GM23338 (cell line): ENCODE measurements around the gene TMEM33. TPM values are rescaled to one million over a fixed set of nuclear protein-coding genes. Genes with fewer than 3 reads are reported as not detected.

Experiments used
- ATAC-seq: fragments of 200-7000 bp; cut with Tn5 transposase; 3 replicates; pipeline ENCODE4 v1.9.1; 2020
- DNase-seq: peaks from one replicate; pipeline ENCODE4 v3.0.0-alpha.2; 2015; ENCODE audit warnings: low spot score
- H2AFZ ChIP-seq: fragments of 200-600 bp; sonication (generic); 2 replicates; pipeline ENCODE4 v1.8.0; 2016; ENCODE audit warnings: antibody characterized with exemption, mild to moderate bottlenecking, moderate library complexity
- H3F3A ChIP-seq: fragments of 200-600 bp; sonication (generic); replicated peaks from 2 replicates; pipeline ENCODE4 v1.8.0; 2017; ENCODE audit warnings: antibody characterized with exemption, mixed run types, low read depth
- H3K27ac ChIP-seq: fragments of 200-600 bp; sonication (generic); 2 replicates; pipeline ENCODE4 v1.6.1; 2016; ENCODE audit warnings: low read depth
- H3K27me3 ChIP-seq: fragments of 200-600 bp; sonication (generic); 2 replicates; pipeline ENCODE4 v1.8.0; 2016; ENCODE audit warnings: mild to moderate bottlenecking, mixed run types, moderate library complexity; ENCODE audit not compliant: insufficient read depth
- H3K36me3 ChIP-seq: fragments of 200-600 bp; sonication (generic); 2 replicates; pipeline ENCODE4 v1.8.0; 2016; ENCODE audit warnings: mild to moderate bottlenecking; ENCODE audit not compliant: insufficient read depth
- H3K4me1 ChIP-seq: fragments of 200-600 bp; sonication (generic); 2 replicates; pipeline ENCODE4 v1.8.0; 2016; ENCODE audit warnings: mild to moderate bottlenecking, moderate library complexity; ENCODE audit not compliant: insufficient read depth
- H3K4me2 ChIP-seq: fragments of 200-600 bp; sonication (generic); 2 replicates; pipeline ENCODE4 v1.7.1; 2017; ENCODE audit warnings: mixed run types
- H3K4me3 ChIP-seq: fragments of 200-600 bp; sonication (generic); 2 replicates; pipeline ENCODE4 v1.6.1; 2016; ENCODE audit warnings: mixed run types
- H3K79me2 ChIP-seq: fragments of 200-600 bp; sonication (generic); replicated peaks from 2 replicates; pipeline ENCODE4 v1.8.0; 2017; ENCODE audit warnings: mild to moderate bottlenecking; ENCODE audit not compliant: insufficient read depth
- H3K9me2 ChIP-seq: fragments of 200-600 bp; sonication (generic); 2 replicates; pipeline ENCODE4 v1.8.0; 2017; ENCODE audit not compliant: insufficient read depth
- H4K20me1 ChIP-seq: fragments of 200-600 bp; sonication (generic); replicated peaks from 2 replicates; pipeline ENCODE4 v1.8.0; 2017; ENCODE audit warnings: mild to moderate bottlenecking; ENCODE audit not compliant: insufficient read depth
- H3K27ac Mint-ChIP-seq: 2 replicates; pipeline ENCODE4 v1.8.0; 2020; ENCODE audit warnings: inconsistent platforms, mild to moderate bottlenecking, moderate library complexity, mixed read lengths
- H3K27me3 Mint-ChIP-seq: 3 replicates; pipeline ENCODE4 v1.8.0; 2022; ENCODE audit warnings: low read depth, mild to moderate bottlenecking, moderate library complexity, mixed read lengths, inconsistent platforms; ENCODE audit not compliant: insufficient read depth, poor library complexity
- H3K36me3 Mint-ChIP-seq: 3 replicates; pipeline ENCODE4 v1.8.0; 2021; ENCODE audit warnings: low read depth, mild to moderate bottlenecking, inconsistent platforms, moderate library complexity, mixed read lengths
- H3K4me1 Mint-ChIP-seq: 3 replicates; pipeline ENCODE4 v1.8.0; 2020; ENCODE audit warnings: mild to moderate bottlenecking, inconsistent platforms, mixed read lengths
- H3K4me3 Mint-ChIP-seq: 3 replicates; pipeline ENCODE4 v1.8.0; 2021; ENCODE audit warnings: moderate library complexity, mild to moderate bottlenecking, inconsistent platforms, mixed read lengths
- H3K9me3 Mint-ChIP-seq: 3 replicates; pipeline ENCODE4 v1.8.0; 2020; ENCODE audit warnings: moderate library complexity, mild to moderate bottlenecking, inconsistent platforms, mixed read lengths
- CREB1 ChIP-seq: fragments of 250-450 bp; sonication (Bioruptor Pico); IDR thresholded peaks from 2 replicates; pipeline ENCODE4 v1.5.0; 2020; ENCODE audit warnings: low read depth, mild to moderate bottlenecking, moderate library complexity
- CTCF ChIP-seq, 2 experiments: fragments of 200-600 bp in 1 of 2; sonication (generic) in 1 of 2; conservative IDR thresholded peaks; 2 replicates each; pipeline versions ENCODE4 v1.5.1 to v1.6.1; 2016 to 2017; ENCODE audit warnings: antibody characterized with exemption in 2 of 2, low read depth in 2 of 2, mild to moderate bottlenecking in 2 of 2, moderate library complexity in 1 of 2
- ETS1 ChIP-seq: IDR thresholded peaks from 2 replicates; pipeline ENCODE4 v1.6.1; 2016; ENCODE audit warnings: antibody characterized with exemption
- EZH2 ChIP-seq: fragments of 200-600 bp; sonication (generic); IDR thresholded peaks from one replicate; pipeline ENCODE4 v1.8.0; 2017; ENCODE audit warnings: antibody characterized with exemption, mild to moderate bottlenecking, low read depth; ENCODE audit not compliant: unreplicated experiment
- JUNB ChIP-seq: IDR thresholded peaks from one replicate; pipeline ENCODE4 v1.6.1; 2016; ENCODE audit warnings: antibody characterized with exemption; ENCODE audit not compliant: unreplicated experiment
- NANOG ChIP-seq: IDR thresholded peaks from 2 replicates; pipeline ENCODE4 v1.6.1; 2016; ENCODE audit warnings: antibody characterized with exemption, borderline replicate concordance
- POLR2AphosphoS5 ChIP-seq: IDR thresholded peaks from 2 replicates; pipeline ENCODE4 v1.6.1; 2016; ENCODE audit warnings: antibody characterized with exemption, low read depth
- REST ChIP-seq: IDR thresholded peaks from one replicate; pipeline ENCODE4 v1.6.1; 2018; ENCODE audit warnings: antibody characterized with exemption; ENCODE audit not compliant: unreplicated experiment
- STAT1 ChIP-seq: IDR thresholded peaks from one replicate; pipeline ENCODE4 v1.6.1; 2016; ENCODE audit warnings: antibody characterized with exemption; ENCODE audit not compliant: unreplicated experiment
- ZNF114 ChIP-seq: fragments of 250-450 bp; sonication (Bioruptor Pico); IDR thresholded peaks from 2 replicates; pipeline ENCODE4 v1.5.0; 2020; ENCODE audit warnings: mild to moderate bottlenecking, moderate library complexity
- ZNF331 ChIP-seq: fragments of 250-450 bp; sonication (Bioruptor Pico); IDR thresholded peaks from 2 replicates; pipeline ENCODE4 v1.5.0; 2020; ENCODE audit warnings: low read depth, mild to moderate bottlenecking, moderate library complexity
- polyA plus RNA-seq: library from polyadenylated mRNA; unstranded; fragments of >200 nt; fragmentation: Nextera tagmentation; extraction: Ambion mirVana; gene quantifications from 2 replicates; pipeline ENCODE4 v1.2.1, GENCODE V29; 2016
- total RNA-seq: library from RNA; depleted of rRNA; stranded (reverse); fragments of >200 nt; shearing (Covaris generic); gene quantifications from 2 replicates; pipeline ENCODE4 v1.2.3, GENCODE V29; 2014

Gene TMEM33
- total and polyA plus RNA-seq, 2 experiments from 2014 or later = 46.2 to 117 TPM

DNA sequence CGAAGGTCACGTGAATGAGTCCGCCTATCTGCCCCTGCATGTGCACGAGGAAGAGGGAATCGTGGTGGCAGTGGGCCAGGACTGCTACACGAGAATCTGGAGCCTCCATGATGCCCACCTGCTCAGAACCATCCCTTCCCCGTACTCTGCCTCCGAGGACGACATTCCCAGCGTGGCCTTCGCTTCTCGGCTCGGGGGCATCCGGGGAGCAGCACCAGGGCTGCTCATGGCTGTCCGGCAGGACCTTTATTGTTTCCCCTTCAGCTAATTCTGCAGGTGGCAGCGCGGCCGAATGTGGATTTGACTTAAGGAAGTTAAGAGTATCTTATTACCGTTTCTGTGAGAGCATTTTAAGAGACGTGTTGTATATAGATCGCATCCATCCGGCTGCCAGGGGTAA lies 47.5 kb downstream of the TMEM33 start:
- TF ChIP-seq EZH2 = no peak
- Histone ChIP-seq H2AFZ (no peak overlapping the region), H3K27me3 (no peaks in the 10 kb centered on the region), H3K4me2 (no peak overlapping the region), H3K9me2 (no peaks in the 10 kb centered on the region), H3K4me1 (peaks cover 39% of the 10 kb centered on the region), H3K27ac (no peak overlapping the region), H3K36me3 (no peaks in the 10 kb centered on the region), H3K79me2 (no peaks in the 10 kb centered on the region), H4K20me1 (no peaks in the 10 kb centered on the region), H3F3A (no peaks in the 10 kb centered on the region), H3K4me3 (no peak overlapping the region)
- peaks cover 4% of the 10 kb centered on the region for H3K27me3 Mint-ChIP-seq
- H3K9me3 Mint-ChIP-seq = no peaks in the 10 kb centered on the region
- no peaks in the 10 kb centered on the region; the same call in 2 of the 3 replicates for H3K36me3 Mint-ChIP-seq
- peak overlapping the region; percentile 38; the same call in 1 of the 2 replicates for H3K27ac Mint-ChIP-seq
- no peak for DNase-seq
- H3K4me1 Mint-ChIP-seq = peaks cover 49% of the 10 kb centered on the region
- ATAC-seq = no peak; the same call in 2 of the 3 replicates
- no peak overlapping the region for H3K4me3 Mint-ChIP-seq

GRCh38 chr4:41985151-41985550 lies 49.9 kb downstream of the TMEM33 start:
- no peak overlapping the region for H3K27ac Mint-ChIP-seq

DNA sequence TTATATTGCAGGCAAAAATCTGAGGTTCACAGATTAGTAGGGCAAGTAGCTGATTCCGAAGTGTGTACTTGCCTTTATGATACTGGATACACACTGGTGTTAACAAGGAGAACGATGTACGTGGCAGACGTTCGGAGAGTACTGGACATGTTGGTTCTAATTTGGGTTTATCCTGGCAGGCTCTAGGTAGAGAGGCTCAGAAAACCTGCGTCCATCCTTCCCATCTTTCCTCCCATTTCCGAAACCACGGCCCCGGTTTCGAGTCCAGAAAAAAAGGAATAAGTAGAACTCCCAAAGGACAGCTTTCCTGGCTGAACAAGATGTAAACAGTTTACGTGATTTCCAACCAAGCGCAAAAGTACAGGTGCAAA lies 54.8 kb downstream of the TMEM33 start:
- DNase-seq = no peak
- H3K4me2 ChIP-seq = peak overlapping the region; percentile 91
- peaks cover 60% of the 10 kb centered on the region for H3K79me2 ChIP-seq
- Mint-ChIP-seq H3K9me3 (no peaks in the 10 kb centered on the region), H3K4me1 (peaks cover 29% of the 10 kb centered on the region), H3K4me3 (peak overlapping the region; percentile 94), H3K27ac (peak overlapping the region; percentile 94), H3K36me3 (no peaks in the 10 kb centered on the region), H3K27me3 (peaks cover 2% of the 10 kb centered on the region)
- peaks cover 25% of the 10 kb centered on the region for H3K4me1 ChIP-seq
- peak overlapping the region; percentile 30; the same call in 1 of the 2 replicates for H3K27ac ChIP-seq
- H3K36me3 ChIP-seq = no peaks in the 10 kb centered on the region
- H4K20me1 ChIP-seq = peaks cover 13% of the 10 kb centered on the region; the same call in 1 of the 2 replicates
- no peaks in the 10 kb centered on the region for H3K9me2 ChIP-seq
- no peaks in the 10 kb centered on the region for H3F3A ChIP-seq
- H3K4me3 ChIP-seq = peak overlapping the region; percentile 90
- no peaks in the 10 kb centered on the region for H3K27me3 ChIP-seq
- H2AFZ ChIP-seq = peak overlapping the region; percentile 88
- ATAC-seq = peak; percentile 22
- TF ChIP-seq NANOG = no peak
- TF ChIP-seq JUNB = no peak
- no peak for TF ChIP-seq CTCF (conservative IDR thresholded peaks at IDR 0.05; ENCODE audit: low read depth in 2 of 2)
- TF ChIP-seq STAT1 = no peak
- TF ChIP-seq EZH2 = no peak
- TF ChIP-seq ZNF114 (CRISPR knock-in tag) = no peak
- TF ChIP-seq REST = no peak
- no peak for TF ChIP-seq POLR2AphosphoS5

More at GRCh38 chr4:41985151-41985550, 49.9 kb downstream of the TMEM33 start:
- H3K4me1 ChIP-seq = peaks cover 44% of the 10 kb centered on the region
- no peaks in the 10 kb centered on the region for H3K27me3 ChIP-seq
- DNase-seq (peak; percentile 57), ATAC-seq (peak; percentile 46)
- H3K4me3 ChIP-seq = peak overlapping the region; percentile 5; the same call in 1 of the 2 replicates
- H3K9me2 ChIP-seq = no peaks in the 10 kb centered on the region
- peaks cover 51% of the 10 kb centered on the region for H3K4me1 Mint-ChIP-seq
- H4K20me1 ChIP-seq = no peaks in the 10 kb centered on the region
- H3K36me3 Mint-ChIP-seq = no peaks in the 10 kb centered on the region; the same call in 2 of the 3 replicates
- H3K79me2 ChIP-seq = peaks cover 17% of the 10 kb centered on the region
- peak overlapping the region; percentile 45 for H3K4me3 Mint-ChIP-seq
- H3K36me3 ChIP-seq = no peaks in the 10 kb centered on the region
- H2AFZ ChIP-seq = no peak overlapping the region
- H3K4me2 ChIP-seq = peak overlapping the region; percentile 58
- no peaks in the 10 kb centered on the region for H3F3A ChIP-seq
- H3K27ac ChIP-seq = no peak overlapping the region
- H3K9me3 Mint-ChIP-seq = no peaks in the 10 kb centered on the region
- peaks cover 4% of the 10 kb centered on the region for H3K27me3 Mint-ChIP-seq
- TF ChIP-seq NANOG = peak; percentile 81; the same call in 1 of the 2 replicates
- TF ChIP-seq CREB1 (CRISPR knock-in tag) = no peak
- TF ChIP-seq JUNB = no peak
- no peak for TF ChIP-seq POLR2AphosphoS5
- no peak for TF ChIP-seq ZNF331 (CRISPR knock-in tag)
- no peak for TF ChIP-seq ETS1
